Astrocyte of the cerebellum (primary cell): ENCODE data around the gene AFDN.
A peak's percentile ranks its signal among the peaks of the same experiment; 100 is the strongest.

Experiments
- DNase-seq: peaks from one replicate; pipeline ENCODE4 v3.0.0-alpha.2; 2011; ENCODE audit warnings: low read depth
- H3K4me3 ChIP-seq: 2 replicates; pipeline ENCODE4 v1.5.1; 2011; ENCODE audit warnings: mild to moderate bottlenecking, low read depth, low read length, moderate library complexity
- in situ Hi-C: cut with HindIII; loops from 2 replicates; pipeline ENCODE4 v1.10.0; 2017; ENCODE audit warnings: low sequenced_read_pairs
- TF ChIP-seq, protein P1 (sequence below): IDR thresholded peaks from 2 replicates; pipeline ENCODE4 v1.5.1; 2012; ENCODE audit warnings: low read length, low read depth, moderate library complexity, mild to moderate bottlenecking; ENCODE audit errors: missing control alignments

AFDN gene

GRCh38 chr6:168004945-168005344, 178.2 kb downstream of the AFDN start:
- H3K4me3 ChIP-seq, result no peak overlapping the region
- in situ Hi-C loops, result no loop called here
- TF ChIP-seq, protein P1, sequence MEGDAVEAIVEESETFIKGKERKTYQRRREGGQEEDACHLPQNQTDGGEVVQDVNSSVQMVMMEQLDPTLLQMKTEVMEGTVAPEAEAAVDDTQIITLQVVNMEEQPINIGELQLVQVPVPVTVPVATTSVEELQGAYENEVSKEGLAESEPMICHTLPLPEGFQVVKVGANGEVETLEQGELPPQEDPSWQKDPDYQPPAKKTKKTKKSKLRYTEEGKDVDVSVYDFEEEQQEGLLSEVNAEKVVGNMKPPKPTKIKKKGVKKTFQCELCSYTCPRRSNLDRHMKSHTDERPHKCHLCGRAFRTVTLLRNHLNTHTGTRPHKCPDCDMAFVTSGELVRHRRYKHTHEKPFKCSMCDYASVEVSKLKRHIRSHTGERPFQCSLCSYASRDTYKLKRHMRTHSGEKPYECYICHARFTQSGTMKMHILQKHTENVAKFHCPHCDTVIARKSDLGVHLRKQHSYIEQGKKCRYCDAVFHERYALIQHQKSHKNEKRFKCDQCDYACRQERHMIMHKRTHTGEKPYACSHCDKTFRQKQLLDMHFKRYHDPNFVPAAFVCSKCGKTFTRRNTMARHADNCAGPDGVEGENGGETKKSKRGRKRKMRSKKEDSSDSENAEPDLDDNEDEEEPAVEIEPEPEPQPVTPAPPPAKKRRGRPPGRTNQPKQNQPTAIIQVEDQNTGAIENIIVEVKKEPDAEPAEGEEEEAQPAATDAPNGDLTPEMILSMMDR, result no peak
- no peak for DNase-seq

DNA sequence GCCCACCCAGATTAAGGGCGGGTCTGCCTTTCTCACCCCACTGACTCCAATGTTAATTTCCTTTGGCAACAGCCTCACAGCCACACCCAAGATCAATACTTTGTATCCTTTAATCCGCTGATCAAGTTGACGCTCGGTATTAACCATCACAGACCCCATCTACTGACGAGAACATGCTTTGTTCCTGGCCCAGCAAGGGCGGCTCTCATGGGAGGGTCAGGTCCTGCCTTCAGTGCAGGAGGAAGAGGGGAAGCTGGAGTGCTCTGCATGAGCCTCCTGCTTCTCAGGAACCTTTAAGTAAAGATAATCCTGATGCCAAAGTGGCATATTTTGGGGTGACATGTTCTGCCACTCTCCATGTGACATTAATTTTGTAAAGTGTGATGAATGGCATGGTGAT, 179.1 kb downstream of the AFDN start:
- no peak for DNase-seq
- in situ Hi-C loops, result no loop called here
- no peak overlapping the region for H3K4me3 ChIP-seq
- TF ChIP-seq, protein P1, result no peak

- DNase-seq, result peak; percentile 100
- in situ Hi-C loops, result no loop called here
- no peak overlapping the region for H3K4me3 ChIP-seq
- TF ChIP-seq, protein P1, result no peak
Observed at GRCh38 chr6:168007592-168008338, 181.1 kb downstream of the AFDN start.

GRCh38 chr6:168009331-168009730, 182.6 kb downstream of the AFDN start:
- no peak overlapping the region for H3K4me3 ChIP-seq
- TF ChIP-seq, protein P1, result no peak
- DNase-seq, result no peak
- in situ Hi-C loops, result no loop called here

- H3K4me3 ChIP-seq, result no peak overlapping the region
- in situ Hi-C loops, result no loop called here
- no peak for DNase-seq
- TF ChIP-seq, protein P1, result no peak
Observed at GRCh38 chr6:168011291-168011690, 184.6 kb downstream of the AFDN start.

GRCh38 chr6:168012431-168013249, 185.9 kb downstream of the AFDN start:
- in situ Hi-C loops, result no loop called here

More at GRCh38 chr6:168012431-168013249, 185.9 kb downstream of the AFDN start:
- H3K4me3 ChIP-seq, result no peak overlapping the region
- TF ChIP-seq, protein P1, result no peak
- no peak for DNase-seq
